Mucosa of descending colon (tissue), 3 donors: ENCODE measurements around the gene NSA2. TPM values are rescaled to one million over a fixed set of nuclear protein-coding genes. Genes with fewer than 3 reads are reported as not detected.
A peak's percentile ranks its signal among the peaks of the same experiment; 100 is the strongest.

Source experiments
- ATAC-seq: fragments of 200-7000 bp; cut with Tn5 transposase; one replicate; pipeline ENCODE4 v1.9.1; 2020; ENCODE audit warnings: mild to moderate bottlenecking, moderate library complexity
- DNase-seq, 3 donors: peaks; one replicate each; pipeline ENCODE4 v3.0.0-alpha.2; 2020
- H3K36me3 ChIP-seq: fragments of 200-600 bp; one replicate; pipeline ENCODE4 v1.8.0; 2021; ENCODE audit warnings: low read depth, mild to moderate bottlenecking
- H3K4me1 ChIP-seq: fragments of 200-600 bp; one replicate; pipeline ENCODE4 v1.8.0; 2021; ENCODE audit warnings: low read depth, mild to moderate bottlenecking
- H3K4me3 ChIP-seq: fragments of 200-600 bp; one replicate; pipeline ENCODE4 v1.8.0; 2021; ENCODE audit warnings: mild to moderate bottlenecking
- H3K9me3 ChIP-seq: fragments of 200-600 bp; one replicate; pipeline ENCODE4 v1.8.0; 2021; ENCODE audit warnings: mild to moderate bottlenecking
- intact Hi-C, 2 donors: fragments of 100-400 bp; cut with DNase I in 1 of 2; cut with micrococcal nuclease in 1 of 2; formaldehyde crosslinking; loops; one replicate each; pipeline versions ENCODE4 v1.11.0 to v1.11.1; 2022; cut with DNase I, micrococcal nuclease
- long read RNA-seq, 2 donors: library from polyadenylated mRNA; unstranded; transcript quantifications; one replicate each; pipeline ENCODE4 v2.0.0, GENCODE V29; 2019 to 2021
- total RNA-seq, 3 donors: library from RNA; stranded (reverse); fragmentation: NEBNext Ultra II Directional in 2 of 3; extraction: Animal tissue kit (Norgen Biotek cat#: 25700) in 2 of 3; gene quantifications; one replicate each; pipeline versions ENCODE4 v1.2.1 to v1.2.4, GENCODE V29; 2021 to 2023
- TF ChIP-seq, protein P1 (sequence below): fragments of 200-600 bp; IDR thresholded peaks from one replicate; pipeline ENCODE4 v1.8.0; 2022; ENCODE audit warnings: antibody characterized with exemption, mild to moderate bottlenecking
- donor health status: DM: no; HTN: no; CAD: no; lungs with moderate emphysema.
- donor health status: DM: no; HTN: no; CAD: no.
- donor health status: DM: no; HTN: yes; CAD: no.

The NSA2 gene
- 10 to 100 TPM; 48.6 to 62.6 (median 49.9) TPM for total RNA-seq
- long read RNA-seq, donor 1, full-length matches to known transcripts = 12 of 13 reads
- long read RNA-seq, donor 1, partial matches to known transcripts = 1 of 13 reads
- long read RNA-seq, donor 1, other reads (novel, unspliced or antisense) = 0 of 13 reads
- long read RNA-seq, donor 2, full-length matches to known transcripts = 11 of 20 reads
- long read RNA-seq, donor 2, partial matches to known transcripts = 9 of 20 reads
- long read RNA-seq, donor 2, other reads (novel, unspliced or antisense) = 0 of 20 reads

DNA sequence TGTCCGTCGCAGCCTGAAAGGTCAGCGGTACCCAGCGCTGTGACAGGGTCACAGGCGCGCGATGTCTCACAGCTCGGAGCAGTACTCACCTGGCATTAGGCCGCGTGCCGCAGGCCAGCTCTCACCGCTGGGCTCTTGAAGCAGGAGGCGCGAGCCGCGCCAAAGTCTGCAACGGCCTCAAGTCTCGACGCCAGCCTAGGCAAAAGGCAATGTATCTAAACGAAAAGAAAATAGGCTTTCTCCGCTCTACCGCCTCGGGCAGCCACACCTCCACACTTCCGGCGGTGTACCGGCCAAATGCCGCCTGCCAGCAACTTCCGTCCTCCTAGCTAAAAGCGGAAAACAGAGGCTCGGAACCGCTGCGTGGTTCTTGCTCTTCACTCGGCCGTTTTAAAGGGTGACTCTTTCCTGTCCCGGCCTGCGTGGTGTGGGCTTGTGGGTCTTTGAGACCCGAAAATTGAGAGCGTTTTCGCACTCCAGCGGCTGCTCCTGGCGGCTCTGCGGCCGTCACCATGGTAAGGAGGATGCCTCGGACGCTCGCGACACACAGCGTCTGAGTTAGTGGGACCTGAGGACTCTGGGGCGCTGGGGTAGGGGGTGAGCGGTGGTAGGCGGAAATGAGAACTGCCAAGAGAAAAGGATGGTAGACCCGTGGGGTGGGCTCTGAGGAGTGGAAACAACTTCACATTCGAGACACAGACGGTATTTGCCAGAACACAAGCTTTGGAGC, at the start of gene NSA2, which contains the start of gene GFM2:
Gene NSA2, plus strand, starts transcription at position 401 of the 730 bp plus-strand sequence. Its CDS starts 112 bp downstream, at position 513.
Gene GFM2, minus strand, starts transcription at position 269 of the 730 bp plus-strand sequence. CDS start 3,375 bp downstream, outside the sequence.
- TF ChIP-seq, protein P1, sequence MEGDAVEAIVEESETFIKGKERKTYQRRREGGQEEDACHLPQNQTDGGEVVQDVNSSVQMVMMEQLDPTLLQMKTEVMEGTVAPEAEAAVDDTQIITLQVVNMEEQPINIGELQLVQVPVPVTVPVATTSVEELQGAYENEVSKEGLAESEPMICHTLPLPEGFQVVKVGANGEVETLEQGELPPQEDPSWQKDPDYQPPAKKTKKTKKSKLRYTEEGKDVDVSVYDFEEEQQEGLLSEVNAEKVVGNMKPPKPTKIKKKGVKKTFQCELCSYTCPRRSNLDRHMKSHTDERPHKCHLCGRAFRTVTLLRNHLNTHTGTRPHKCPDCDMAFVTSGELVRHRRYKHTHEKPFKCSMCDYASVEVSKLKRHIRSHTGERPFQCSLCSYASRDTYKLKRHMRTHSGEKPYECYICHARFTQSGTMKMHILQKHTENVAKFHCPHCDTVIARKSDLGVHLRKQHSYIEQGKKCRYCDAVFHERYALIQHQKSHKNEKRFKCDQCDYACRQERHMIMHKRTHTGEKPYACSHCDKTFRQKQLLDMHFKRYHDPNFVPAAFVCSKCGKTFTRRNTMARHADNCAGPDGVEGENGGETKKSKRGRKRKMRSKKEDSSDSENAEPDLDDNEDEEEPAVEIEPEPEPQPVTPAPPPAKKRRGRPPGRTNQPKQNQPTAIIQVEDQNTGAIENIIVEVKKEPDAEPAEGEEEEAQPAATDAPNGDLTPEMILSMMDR = no peak
- ATAC-seq = peak; percentile 98
- Histone ChIP-seq H3K36me3 (no peaks in the 10 kb centered on the region), H3K9me3 (no peaks in the 10 kb centered on the region), H3K4me1 (peaks cover 25% of the 10 kb centered on the region), H3K4me3 (peak within 1 kb of the TSS; percentile 81)
- intact Hi-C loops = loop anchor here in 1 of 2 donors (5.0 kb wide), 1 partner anchor 135 kb away; no protein-coding TSS in a partner anchor
- peak; percentile 94 to 98 (median 96) for DNase-seq

DNA sequence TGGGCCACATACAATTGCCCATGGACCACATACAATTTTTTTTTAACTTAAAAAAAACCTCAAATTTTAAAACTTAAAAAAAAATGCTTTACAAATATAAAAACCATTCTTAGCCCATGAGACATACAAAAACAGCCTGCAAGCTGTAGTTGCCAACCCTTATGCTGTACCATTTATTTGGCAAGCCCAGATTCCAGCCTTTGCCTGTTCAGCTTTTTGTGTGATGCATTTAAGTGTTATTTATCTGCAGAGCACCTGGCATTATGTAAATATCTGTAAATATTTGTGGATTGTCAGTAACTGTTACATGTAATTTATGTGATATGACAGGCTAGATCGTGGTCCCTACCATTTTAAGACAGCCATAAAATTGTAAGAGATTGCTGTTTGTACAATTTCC, 49.5 kb upstream of the NSA2 start:
- intact Hi-C loops = no loop called here
- no peak overlapping the region for H3K4me3 ChIP-seq
- TF ChIP-seq, protein P1 = no peak
- no peaks in the 10 kb centered on the region for H3K9me3 ChIP-seq
- ATAC-seq (no peak), DNase-seq (no peak)
- no peaks in the 10 kb centered on the region for H3K4me1 ChIP-seq
- H3K36me3 ChIP-seq = peaks cover 6% of the 10 kb centered on the region

DNA sequence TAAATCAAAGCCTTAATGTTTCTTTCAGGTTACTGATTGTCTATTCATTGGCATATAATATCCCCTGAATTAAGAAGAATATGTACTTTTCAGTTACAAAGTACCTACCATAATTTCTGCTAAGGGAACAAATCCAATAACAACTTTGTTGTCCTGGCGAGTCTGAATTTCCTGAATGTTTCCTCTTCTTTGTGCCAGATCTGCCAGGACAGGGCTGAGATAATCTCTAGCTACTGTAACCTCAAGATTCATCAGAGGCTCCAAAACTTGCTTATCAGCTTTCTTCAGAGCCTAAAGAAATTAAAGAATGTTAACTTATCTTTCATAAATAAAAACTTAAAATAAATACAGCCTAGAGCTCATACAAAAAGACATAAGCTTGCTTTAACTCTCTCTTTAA, 44.8 kb upstream of the NSA2 start:
- no peaks in the 10 kb centered on the region for H3K4me1 ChIP-seq
- ATAC-seq = no peak
- no peaks in the 10 kb centered on the region for H3K9me3 ChIP-seq
- DNase-seq = no peak
- TF ChIP-seq, protein P1 = no peak
- intact Hi-C loops = no loop called here
- H3K36me3 ChIP-seq = peaks cover 6% of the 10 kb centered on the region
- no peak overlapping the region for H3K4me3 ChIP-seq

GRCh38 chr5:74725331-74725730, 41.7 kb upstream of the NSA2 start:
- Histone ChIP-seq H3K36me3 (peaks cover 6% of the 10 kb centered on the region), H3K9me3 (no peaks in the 10 kb centered on the region), H3K4me3 (no peak overlapping the region), H3K4me1 (no peaks in the 10 kb centered on the region)
- ATAC-seq (no peak), DNase-seq (no peak)
- intact Hi-C loops = no loop called here
- TF ChIP-seq, protein P1 = no peak

DNA sequence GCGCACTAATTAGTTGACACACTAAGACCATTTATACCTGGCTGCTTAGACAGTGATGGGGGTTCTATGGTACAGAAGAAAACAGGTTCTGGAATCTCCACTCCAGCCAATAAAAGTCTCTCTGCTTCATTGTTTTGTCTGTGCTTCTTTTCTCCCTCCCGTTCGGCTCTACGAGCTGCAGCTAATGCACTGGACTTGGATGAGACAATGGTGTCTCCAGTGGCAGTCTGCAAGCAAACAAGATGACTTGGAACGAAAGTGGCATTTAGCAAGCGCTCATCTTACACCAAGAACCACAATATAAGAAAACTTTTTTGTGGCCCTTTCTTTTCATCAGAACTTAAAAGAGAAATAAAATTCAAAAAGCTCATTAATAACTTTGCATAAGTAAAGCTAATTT, 30.3 kb upstream of the NSA2 start:
- Histone ChIP-seq H3K4me1 (no peaks in the 10 kb centered on the region), H3K9me3 (no peaks in the 10 kb centered on the region), H3K4me3 (no peak overlapping the region), H3K36me3 (no peaks in the 10 kb centered on the region)
- intact Hi-C loops = no loop called here
- ATAC-seq (no peak), DNase-seq (no peak)
- TF ChIP-seq, protein P1 = no peak
